ENCODE measurements around the gene VSX2.

VSX2 gene

GRCh38 chr14:74302634-74303569 is 63.7 kb downstream of the VSX2 start, which contains the start of gene ABCD4:
Gene ABCD4 (minus strand): TSS chr14:74302934. CDS start chr14:74302912, 22 bp downstream.
- peak; percentile 53 to 90 (median 67) for DNase-seq

GRCh38 chr14:74308695-74309094 is 69.4 kb downstream of the VSX2 start:
- no peak for DNase-seq

- no peak for DNase-seq
Measured at GRCh38 chr14:74309125-74310022, 70.1 kb downstream of the VSX2 start.

GRCh38 chr14:74312161-74312560 is 72.9 kb downstream of the VSX2 start:
- no peak for DNase-seq
